Upper lobe of left lung (tissue), 6 donors: ENCODE results near the gene TMEM231. TPM values are rescaled to one million over a fixed set of nuclear protein-coding genes. Genes with fewer than 3 reads are reported as not detected.

Experiments
- ATAC-seq, 2 donors: fragments of 200-7000 bp; cut with Tn5 transposase; one replicate each; pipeline ENCODE4 v1.9.1; 2022; ENCODE audit warnings: mild to moderate bottlenecking in 2 of 2, moderate library complexity in 2 of 2; ENCODE audit not compliant: low FRiP score in 2 of 2
- DNase-seq, 2 donors: peaks; one replicate each; pipeline ENCODE4 v3.0.0-alpha.2; 2019 to 2020
- H3K27ac ChIP-seq, 4 donors: fragments of 200-600 bp; sonication (generic); one replicate each; pipeline ENCODE4 v1.5.1; 2016 to 2019
- H3K27me3 ChIP-seq, 4 donors: fragments of 200-600 bp; sonication (generic); one replicate each; pipeline ENCODE4 v1.5.1; 2017 to 2019
- H3K36me3 ChIP-seq, 4 donors: fragments of 200-600 bp; sonication (generic); one replicate each; pipeline ENCODE4 v1.5.1; 2016 to 2019
- H3K4me1 ChIP-seq, 4 donors: fragments of 200-600 bp; sonication (generic); one replicate each; pipeline ENCODE4 v1.5.1; 2018 to 2019
- H3K4me3 ChIP-seq, 4 donors: fragments of 200-600 bp; sonication (generic); one replicate each; pipeline ENCODE4 v1.5.1; 2017 to 2019; ENCODE audit warnings: mild to moderate bottlenecking in 2 of 4, moderate library complexity in 1 of 4
- H3K9me3 ChIP-seq, 4 donors: fragments of 200-600 bp; sonication (generic); one replicate each; pipeline ENCODE4 v1.5.1; 2018 to 2019
- CTCF ChIP-seq, 6 experiments: fragments of 450-650 bp in 4 of 6; fragments of 200-600 bp in 2 of 6; sonication (generic) in 2 of 6; IDR thresholded peaks; one replicate each; pipeline ENCODE4 v1.5.1; 2016 to 2019; ENCODE audit warnings: antibody characterized with exemption in 6 of 6
- EP300 ChIP-seq, 4 donors: sonication (generic); formaldehyde crosslinking; IDR thresholded peaks; one replicate each; pipeline ENCODE4 v1.5.1; 2017; ENCODE audit warnings: antibody characterized with exemption in 4 of 4, control low read depth in 2 of 4
- POLR2A ChIP-seq, 4 donors: fragments of 450-650 bp; IDR thresholded peaks; one replicate each; pipeline ENCODE4 v1.5.1; 2016 to 2017; ENCODE audit warnings: antibody characterized with exemption in 4 of 4, mild to moderate bottlenecking in 2 of 4
- POLR2AphosphoS5 ChIP-seq, 2 donors: sonication (generic); formaldehyde crosslinking; IDR thresholded peaks; one replicate each; pipeline ENCODE4 v1.5.1; 2017; ENCODE audit warnings: antibody characterized with exemption in 2 of 2
- WGBS, 2 donors: methylation state at CpG; one replicate each; pipeline ENCODE4 v1.1.5; 2017 to 2018; 5-methylcytosine and 5-hydroxymethylcytosine counted together
- total RNA-seq, 6 donors: library from RNA; depleted of rRNA in 4 of 6; stranded (reverse); fragments of >200 nt in 4 of 6; gene quantifications; one replicate each; pipeline versions ENCODE4 v1.1.0 to v1.2.1, GENCODE V29; 2016 to 2021
- donor health status: DM: no; HTN: no; CAD: no; lungs with moderate emphysema.
- donor health status: DM: no; HTN: yes; CAD: no; lungs with severe emphysema.

TMEM231 gene
- total RNA-seq, 6 donors from 2014 or later, result 6.3 to 31.2 (median 11.8) TPM

- WGBS, 2 donors, result 72 to 76% methylated on average over 3 of the region's 3 CpGs
Observed at GRCh38 chr16:75575958-75576357, 19.9 kb upstream of the TMEM231 start.

GRCh38 chr16:75573955-75574354, 17.9 kb upstream of the TMEM231 start:
- Histone ChIP-seq H3K9me3 (no peaks in the 10 kb centered on the region), H3K4me1 (peaks cover 17 to 46% (median 21%) of the 10 kb centered on the region in 4 donors), H3K36me3 (peaks cover 26 to 100% (median 85%) of the 10 kb centered on the region in 4 donors), H3K4me3 (no peak overlapping the region), H3K27ac (no peak overlapping the region), H3K27me3 (no peaks in the 10 kb centered on the region)
- no peak for ATAC-seq
- no peak for TF ChIP-seq EP300 (IDR thresholded peaks at IDR 0.05)
- no peak for TF ChIP-seq POLR2AphosphoS5 (IDR thresholded peaks at IDR 0.05)
- no peak for TF ChIP-seq POLR2A (IDR thresholded peaks at IDR 0.05)
- TF ChIP-seq CTCF (IDR thresholded peaks at IDR 0.05), result no peak
- WGBS, 2 donors, result 78 to 80% methylated on average over 5 of the region's 5 CpGs
- no peak for DNase-seq

More at GRCh38 chr16:75575958-75576357, 19.9 kb upstream of the TMEM231 start:
- Histone ChIP-seq H3K9me3 (no peaks in the 10 kb centered on the region), H3K4me3 (no peak overlapping the region), H3K27me3 (no peaks in the 10 kb centered on the region), H3K4me1 (peaks cover 0 to 28% (median 9%) of the 10 kb centered on the region in 4 donors), H3K36me3 (peaks cover 29 to 93% (median 81%) of the 10 kb centered on the region in 4 donors), H3K27ac (no peak overlapping the region)
- no peak for TF ChIP-seq POLR2A (IDR thresholded peaks at IDR 0.05)
- TF ChIP-seq POLR2AphosphoS5 (IDR thresholded peaks at IDR 0.05), result no peak
- TF ChIP-seq CTCF (IDR thresholded peaks at IDR 0.05), result no peak
- no peak for TF ChIP-seq EP300 (IDR thresholded peaks at IDR 0.05)
- ATAC-seq, result no peak
- DNase-seq, result no peak

GRCh38 chr16:75572864-75573542, 17.0 kb upstream of the TMEM231 start:
- Histone ChIP-seq H3K36me3 (peaks cover 17 to 100% (median 85%) of the 10 kb centered on the region in 4 donors), H3K4me1 (peaks cover 18 to 55% (median 27%) of the 10 kb centered on the region in 4 donors), H3K27ac (peak overlapping the region in 1 of 4 donors; percentile 11), H3K4me3 (no peak overlapping the region), H3K27me3 (no peaks in the 10 kb centered on the region), H3K9me3 (no peaks in the 10 kb centered on the region)
- no peak for ATAC-seq
- WGBS, 2 donors, result 63 to 77% methylated on average over 2 to 3 of the region's 3 CpGs
- TF ChIP-seq POLR2AphosphoS5 (IDR thresholded peaks at IDR 0.05), result no peak
- no peak for DNase-seq

- Histone ChIP-seq H3K4me1 (peaks cover 32 to 71% (median 39%) of the 10 kb centered on the region in 4 donors), H3K27ac (peak overlapping the region in 1 of 4 donors; percentile 31), H3K27me3 (no peaks in the 10 kb centered on the region), H3K4me3 (no peak overlapping the region), H3K9me3 (no peaks in the 10 kb centered on the region), H3K36me3 (peaks cover 5 to 81% (median 63%) of the 10 kb centered on the region in 4 donors)
- no peak for DNase-seq
- ATAC-seq, result no peak
- TF ChIP-seq POLR2A (IDR thresholded peaks at IDR 0.05) (no peak), EP300 (IDR thresholded peaks at IDR 0.05) (no peak), POLR2AphosphoS5 (IDR thresholded peaks at IDR 0.05) (no peak), CTCF (IDR thresholded peaks at IDR 0.05) (no peak)
- WGBS, 2 donors, result 56 to 62% methylated on average over 5 of the region's 5 CpGs
Observed at GRCh38 chr16:75570396-75571065, 14.5 kb upstream of the TMEM231 start.

GRCh38 chr16:75567911-75568310, 11.9 kb upstream of the TMEM231 start:
- Histone ChIP-seq H3K4me3 (no peak overlapping the region), H3K27me3 (no peaks in the 10 kb centered on the region), H3K27ac (no peak overlapping the region), H3K9me3 (no peaks in the 10 kb centered on the region), H3K4me1 (peaks cover 34 to 64% (median 41%) of the 10 kb centered on the region in 4 donors), H3K36me3 (peaks cover 0 to 54% (median 43%) of the 10 kb centered on the region in 4 donors)
- DNase-seq (no peak), ATAC-seq (no peak)
- no peak for TF ChIP-seq POLR2AphosphoS5 (IDR thresholded peaks at IDR 0.05)
- WGBS, 2 donors, result 74 to 90% methylated on average over 4 of the region's 4 CpGs
